WTC11 (cell line): ENCODE results near the gene LYPD6. TPM values are rescaled to one million over a fixed set of nuclear protein-coding genes. Genes with fewer than 3 reads are reported as not detected.

Experiments
- ATAC-seq: fragments of 200-7000 bp; cut with Tn5 transposase; 2 replicates; pipeline ENCODE4 v1.10.0; 2021; ENCODE audit warnings: mild to moderate bottlenecking, moderate library complexity
- CTCF ChIA-PET: fragments of 300-600 bp; sonication (Branson Sonifier 250); formaldehyde crosslinking; loops from one replicate; lab custom pipeline; 2021; ENCODE audit warnings: antibody characterized with exemption; lab: Charles Lee
- POLR2A ChIA-PET: fragments of 350-600 bp; sonication (Branson Sonifier 250); formaldehyde crosslinking; loops from one replicate; lab custom pipeline; 2021; ENCODE audit warnings: antibody characterized with exemption; lab: Charles Lee
- DNase-seq: peaks from one replicate; pipeline ENCODE4 v3.0.0; 2021; ENCODE audit warnings: low spot score
- H3K27ac Mint-ChIP-seq: 2 replicates; pipeline ENCODE4 v1.8.0; 2021; ENCODE audit warnings: mixed read lengths
- H3K27me3 Mint-ChIP-seq: 2 replicates; pipeline ENCODE4 v1.8.0; 2021; ENCODE audit warnings: low read depth, mild to moderate bottlenecking, moderate library complexity, mixed read lengths
- H3K36me3 Mint-ChIP-seq: 2 replicates; pipeline ENCODE4 v1.8.0; 2021; ENCODE audit warnings: mixed read lengths
- H3K4me1 Mint-ChIP-seq: 2 replicates; pipeline ENCODE4 v1.8.0; 2022; ENCODE audit warnings: mixed read lengths
- H3K4me3 Mint-ChIP-seq: 2 replicates; pipeline ENCODE4 v1.8.0; 2021; ENCODE audit warnings: mild to moderate bottlenecking, moderate library complexity, mixed read lengths
- H3K9me3 Mint-ChIP-seq: 2 replicates; pipeline ENCODE4 v1.8.0; 2021; ENCODE audit warnings: mixed read lengths
- ATF1 ChIP-seq: sonication (generic); formaldehyde crosslinking; IDR thresholded peaks from 2 replicates; pipeline ENCODE4 v1.8.1; 2023; ENCODE audit warnings: mild to moderate bottlenecking, moderate library complexity, missing genetic modification reagents
- ATF2 ChIP-seq: sonication (generic); formaldehyde crosslinking; IDR thresholded peaks from 2 replicates; pipeline ENCODE4 v1.8.1; 2022; ENCODE audit warnings: low read depth, missing genetic modification reagents, borderline replicate concordance
- ATF3 ChIP-seq: sonication (generic); formaldehyde crosslinking; conservative IDR thresholded peaks from 2 replicates; pipeline ENCODE4 v1.8.1; 2022; ENCODE audit warnings: mild to moderate bottlenecking, missing genetic modification reagents
- ATF6 ChIP-seq: sonication (generic); formaldehyde crosslinking; IDR thresholded peaks from 2 replicates; pipeline ENCODE4 v1.8.1; 2023; ENCODE audit warnings: mild to moderate bottlenecking, missing genetic modification reagents
- CBFB ChIP-seq: sonication (generic); formaldehyde crosslinking; IDR thresholded peaks from 2 replicates; pipeline ENCODE4 v1.8.1; 2022; ENCODE audit warnings: mild to moderate bottlenecking, low read depth, missing genetic modification reagents
- CREB1 ChIP-seq: sonication (generic); formaldehyde crosslinking; IDR thresholded peaks from 2 replicates; pipeline ENCODE4 v1.8.0; 2023; ENCODE audit warnings: mild to moderate bottlenecking, missing genetic modification reagents
- ESRRA ChIP-seq: sonication (generic); formaldehyde crosslinking; IDR thresholded peaks from 2 replicates; pipeline ENCODE4 v1.8.1; 2022; ENCODE audit warnings: mild to moderate bottlenecking, missing genetic modification reagents, borderline replicate concordance
- FOXJ3 ChIP-seq: sonication (generic); formaldehyde crosslinking; IDR thresholded peaks from 2 replicates; pipeline ENCODE4 v1.9.0; 2021; ENCODE audit warnings: missing genetic modification reagents, mild to moderate bottlenecking, borderline replicate concordance
- GTF2I ChIP-seq: fragments of 250-450 bp; sonication (Bioruptor Pico); conservative IDR thresholded peaks from 2 replicates; pipeline ENCODE4 v1.4.0; 2021; ENCODE audit warnings: mild to moderate bottlenecking
- MAX ChIP-seq: sonication (generic); formaldehyde crosslinking; IDR thresholded peaks from 2 replicates; pipeline ENCODE4 v1.8.0; 2022; ENCODE audit warnings: mild to moderate bottlenecking, missing genetic modification reagents
- MXD4 ChIP-seq: fragments of 250-450 bp; sonication (Bioruptor Pico); IDR thresholded peaks from 2 replicates; pipeline ENCODE4 v1.8.0; 2021; ENCODE audit warnings: mild to moderate bottlenecking, moderate library complexity, borderline replicate concordance
- NR2C2 ChIP-seq: sonication (generic); formaldehyde crosslinking; IDR thresholded peaks from 2 replicates; pipeline ENCODE4 v1.8.0; 2022; ENCODE audit warnings: mild to moderate bottlenecking, missing genetic modification reagents
- RELA ChIP-seq: sonication (generic); formaldehyde crosslinking; IDR thresholded peaks from 2 replicates; pipeline ENCODE4 v1.8.1; 2022; ENCODE audit warnings: missing genetic modification reagents, mild to moderate bottlenecking, borderline replicate concordance
- SMAD4 ChIP-seq: sonication (generic); formaldehyde crosslinking; IDR thresholded peaks from 2 replicates; pipeline ENCODE4 v1.8.0; 2022; ENCODE audit warnings: mild to moderate bottlenecking, missing genetic modification reagents
- STAT6 ChIP-seq: sonication (generic); formaldehyde crosslinking; conservative IDR thresholded peaks from 2 replicates; pipeline ENCODE4 v1.8.1; 2023; ENCODE audit warnings: mild to moderate bottlenecking, low read depth, missing genetic modification reagents, moderate library complexity
- TCF7 ChIP-seq: sonication (generic); formaldehyde crosslinking; IDR thresholded peaks from 2 replicates; pipeline ENCODE4 v1.8.0; 2022; ENCODE audit warnings: mild to moderate bottlenecking, low read depth, missing genetic modification reagents, moderate library complexity
- TEAD1 ChIP-seq: sonication (generic); formaldehyde crosslinking; IDR thresholded peaks from 2 replicates; pipeline ENCODE4 v1.8.0; 2022; ENCODE audit warnings: mild to moderate bottlenecking, missing genetic modification reagents
- USF1 ChIP-seq: sonication (generic); formaldehyde crosslinking; IDR thresholded peaks from 2 replicates; pipeline ENCODE4 v1.8.0; 2022; ENCODE audit warnings: mild to moderate bottlenecking, missing genetic modification reagents
- USF2 ChIP-seq: sonication (generic); formaldehyde crosslinking; IDR thresholded peaks from 2 replicates; pipeline ENCODE4 v1.8.1; 2023; ENCODE audit warnings: mild to moderate bottlenecking, missing genetic modification reagents, moderate library complexity
- ZMAT4 ChIP-seq: fragments of 250-450 bp; sonication (Bioruptor Pico); IDR thresholded peaks from 2 replicates; pipeline ENCODE4 v1.9.0; 2021; ENCODE audit warnings: mild to moderate bottlenecking
- ZNF219 ChIP-seq: sonication (generic); formaldehyde crosslinking; IDR thresholded peaks from 2 replicates; pipeline ENCODE4 v1.8.0; 2023; ENCODE audit warnings: missing genetic modification reagents, mild to moderate bottlenecking, borderline replicate concordance
- ZNF281 ChIP-seq: sonication (generic); formaldehyde crosslinking; IDR thresholded peaks from 2 replicates; pipeline ENCODE4 v1.8.0; 2023; ENCODE audit warnings: mild to moderate bottlenecking, missing genetic modification reagents
- ZNF317 ChIP-seq: sonication (generic); formaldehyde crosslinking; IDR thresholded peaks from 2 replicates; pipeline ENCODE4 v1.8.1; 2023; ENCODE audit warnings: low read depth, mild to moderate bottlenecking, moderate library complexity, missing genetic modification reagents, borderline replicate concordance
- total RNA-seq: library from RNA; stranded (reverse); gene quantifications from 3 replicates; pipeline ENCODE4 v1.2.3, GENCODE V29; 2021

Gene LYPD6
- total RNA-seq, 1 experiment from 2014 or later = 4.8 TPM

- TF ChIP-seq MAX (CRISPR knock-in tag) (no peak), ATF3 (CRISPR knock-in tag) (no peak), ZNF317 (CRISPR knock-in tag) (no peak), RELA (no peak), USF1 (CRISPR knock-in tag) (no peak), FOXJ3 (CRISPR knock-in tag) (no peak), ZNF219 (CRISPR knock-in tag) (no peak), CREB1 (CRISPR knock-in tag) (no peak), ATF6 (CRISPR knock-in tag) (no peak)
- DNase-seq (no peak), ATAC-seq (no peak)
- Mint-ChIP-seq H3K4me3 (no peak overlapping the region), H3K36me3 (no peaks in the 10 kb centered on the region), H3K9me3 (no peaks in the 10 kb centered on the region), H3K27ac (no peak overlapping the region), H3K4me1 (peaks cover 29% of the 10 kb centered on the region), H3K27me3 (no peaks in the 10 kb centered on the region)
- ChIA-PET CTCF (interaction anchor here (1.0 kb wide), 1 partner anchor 136 kb away, joined by 3 read pairs; no protein-coding TSS in a partner anchor), POLR2A (interaction anchor here (1.1 kb wide), 1 partner anchor 11 kb away, joined by 3 read pairs; no protein-coding TSS in a partner anchor)
Observed at GRCh38 chr2:149421791-149422190, 91.4 kb downstream of the LYPD6 start.

- Mint-ChIP-seq H3K9me3 (no peaks in the 10 kb centered on the region), H3K4me3 (no peak overlapping the region), H3K27ac (no peak overlapping the region), H3K27me3 (no peaks in the 10 kb centered on the region), H3K4me1 (peaks cover 26% of the 10 kb centered on the region), H3K36me3 (no peaks in the 10 kb centered on the region)
- CTCF ChIA-PET = interaction anchor here (1.0 kb wide), 1 partner anchor 136 kb away, joined by 3 read pairs; no protein-coding TSS in a partner anchor
- POLR2A ChIA-PET = interaction anchor here (1.1 kb wide), 1 partner anchor 10 kb away, joined by 3 read pairs; no protein-coding TSS in a partner anchor
- no peak for DNase-seq
- ATAC-seq = no peak
- TF ChIP-seq STAT6 = no peak
- no peak for TF ChIP-seq SMAD4 (CRISPR knock-in tag)
- no peak for TF ChIP-seq ATF1 (CRISPR knock-in tag)
- no peak for TF ChIP-seq ZMAT4 (CRISPR knock-in tag)
- TF ChIP-seq TCF7 (CRISPR knock-in tag) = no peak
- TF ChIP-seq USF2 = no peak
- no peak for TF ChIP-seq ZNF281
- no peak for TF ChIP-seq CBFB
- TF ChIP-seq GTF2I = no peak
- no peak for TF ChIP-seq ESRRA
- no peak for TF ChIP-seq MXD4
- no peak for TF ChIP-seq ATF2 (CRISPR knock-in tag)
- TF ChIP-seq TEAD1 = no peak
- no peak for TF ChIP-seq NR2C2 (CRISPR knock-in tag)
Observed at GRCh38 chr2:149422337-149422990, 92.1 kb downstream of the LYPD6 start.
